Measurements from ENCODE around the gene PACSIN3.
A peak's percentile ranks its signal among the peaks of the same experiment; 100 is the strongest.

The PACSIN3 gene

DNA sequence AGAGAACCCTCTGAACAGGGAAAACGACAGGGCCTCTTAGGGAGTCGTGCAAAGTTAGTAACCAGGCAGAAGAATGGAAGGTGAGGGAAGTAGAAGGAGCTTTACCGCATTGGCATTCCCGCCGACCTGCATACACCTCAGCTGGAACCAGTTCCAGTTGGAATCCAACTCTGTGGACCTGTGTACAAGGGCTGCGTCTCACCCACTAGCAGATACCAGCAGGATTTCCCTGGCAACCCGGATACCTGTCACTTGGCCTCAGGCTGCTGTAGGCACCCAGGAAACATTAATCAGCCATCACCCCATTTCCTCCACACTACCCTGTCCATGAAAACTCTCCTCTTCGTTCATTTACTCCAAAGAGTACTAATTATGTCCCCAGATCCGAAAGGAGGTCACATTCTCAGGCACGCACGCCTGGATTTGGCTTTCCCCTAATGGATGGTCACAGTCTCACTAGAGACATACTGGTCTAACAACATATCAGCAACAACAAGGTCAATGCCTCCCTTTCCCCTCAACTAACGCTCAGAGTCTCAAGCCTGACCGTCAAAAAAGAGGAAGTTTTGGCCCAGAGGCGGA is 10.4 kb downstream of the PACSIN3 start:
- DNase-seq (ENCODE audit: low read depth) = no peak

DNA sequence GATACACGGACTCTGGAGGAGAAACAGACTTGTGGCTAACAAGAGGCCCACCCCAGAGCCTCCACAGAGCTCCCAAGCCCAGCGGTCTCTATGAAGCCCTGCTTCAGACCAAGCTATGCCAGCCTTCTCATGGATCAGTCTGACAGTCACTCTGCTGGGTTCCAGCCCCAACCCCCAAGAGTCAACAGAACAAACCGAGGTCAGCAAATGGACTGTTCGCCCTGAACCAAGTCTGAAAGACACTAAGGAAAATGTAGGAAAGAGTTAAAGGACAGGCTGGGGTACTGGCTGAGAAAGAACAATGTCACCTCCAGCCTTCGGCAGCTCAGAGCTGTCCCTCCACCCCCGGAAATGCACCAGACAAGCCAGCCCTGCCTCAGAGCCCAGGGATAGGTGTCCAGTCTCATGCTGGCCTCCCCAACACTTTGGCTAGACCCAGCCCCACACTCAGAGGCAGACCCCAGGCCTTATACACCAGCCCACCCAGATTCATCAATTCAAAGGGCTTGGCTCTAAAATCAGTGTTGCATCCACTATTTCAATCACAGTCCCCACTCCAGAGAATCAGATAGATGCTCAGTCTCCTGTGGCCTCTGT is 13.4 kb downstream of the PACSIN3 start:
- DNase-seq (ENCODE audit: low read depth) = no peak

DNA sequence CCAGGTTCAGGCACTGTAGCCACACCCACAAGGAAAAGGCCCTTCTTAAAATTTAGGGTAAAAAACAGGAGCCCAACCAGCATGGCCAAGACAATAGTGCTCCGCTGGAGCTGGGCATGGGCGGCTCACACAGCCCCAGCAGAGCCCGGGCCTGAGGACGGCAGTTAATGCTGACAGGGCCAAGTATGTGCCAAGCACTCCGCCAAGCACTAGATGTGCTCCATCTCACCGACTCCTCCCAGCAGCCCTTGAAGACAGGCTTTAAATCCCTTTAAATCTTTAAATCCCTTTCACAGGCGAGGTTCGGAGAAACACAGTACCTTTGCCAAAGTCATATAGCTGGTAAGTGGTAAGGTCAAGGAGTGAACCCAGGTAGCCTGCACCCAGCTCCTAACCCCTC is 14.4 kb downstream of the PACSIN3 start:
- DNase-seq (ENCODE audit: low read depth) = no peak

DNA sequence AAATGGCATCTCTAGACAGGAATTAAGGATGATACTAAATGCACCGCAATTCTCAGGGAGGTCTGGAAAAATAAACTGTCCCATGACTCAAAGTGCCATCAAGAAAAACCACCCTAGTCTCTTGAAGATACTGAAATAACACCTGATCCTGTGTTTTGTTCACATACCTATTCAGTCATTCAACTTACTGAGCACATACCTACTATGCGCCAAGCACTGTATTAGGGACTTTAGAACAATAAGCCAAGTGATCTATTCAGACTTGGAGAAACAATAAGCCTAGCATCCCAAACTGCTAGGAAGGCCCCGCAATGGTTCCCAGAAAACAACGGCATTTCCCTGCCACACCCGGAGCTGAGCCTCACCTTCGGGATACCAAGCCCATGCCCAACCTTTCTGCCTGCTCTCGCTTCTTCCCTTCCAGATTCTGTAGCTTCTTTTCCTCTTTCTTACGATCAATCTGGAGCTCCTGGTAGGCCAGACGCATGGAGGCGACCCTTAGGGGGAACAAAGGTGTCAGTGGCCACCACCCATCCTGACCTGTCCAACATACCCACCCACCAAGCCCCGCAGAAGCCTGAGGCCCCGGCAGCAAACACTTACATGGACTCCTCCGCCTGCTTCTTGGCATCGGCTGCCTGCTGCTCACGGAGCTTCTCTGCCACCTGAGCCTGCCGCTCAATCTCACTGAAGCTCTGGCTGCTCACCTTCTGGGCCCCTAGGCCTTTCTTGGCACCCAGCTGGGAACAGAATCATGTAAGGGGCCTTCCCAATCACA is 15.0 kb downstream of the PACSIN3 start:
- DNase-seq (ENCODE audit: low read depth) = no peak

DNA sequence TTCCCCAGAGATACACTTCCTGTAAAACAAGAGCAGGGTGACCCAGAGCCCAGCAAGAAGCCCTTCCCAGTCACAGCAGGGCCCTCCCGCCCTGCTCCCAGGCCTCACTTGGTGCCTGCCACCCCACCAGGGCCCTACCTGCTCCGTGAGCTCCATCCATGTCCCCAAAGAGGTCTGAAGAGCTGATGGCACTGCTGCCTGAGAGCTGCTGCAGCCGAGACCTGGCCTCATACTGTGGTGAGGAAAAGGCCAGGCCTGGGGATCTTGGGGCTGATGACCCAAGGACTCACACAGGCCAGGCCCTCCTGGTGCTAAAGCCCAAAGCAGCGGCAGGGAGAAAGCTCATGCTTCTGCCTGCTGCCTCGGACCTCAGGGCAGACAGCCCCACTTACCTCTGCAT is 19.9 kb downstream of the PACSIN3 start:
- no peak for DNase-seq (ENCODE audit: low read depth)

DNA sequence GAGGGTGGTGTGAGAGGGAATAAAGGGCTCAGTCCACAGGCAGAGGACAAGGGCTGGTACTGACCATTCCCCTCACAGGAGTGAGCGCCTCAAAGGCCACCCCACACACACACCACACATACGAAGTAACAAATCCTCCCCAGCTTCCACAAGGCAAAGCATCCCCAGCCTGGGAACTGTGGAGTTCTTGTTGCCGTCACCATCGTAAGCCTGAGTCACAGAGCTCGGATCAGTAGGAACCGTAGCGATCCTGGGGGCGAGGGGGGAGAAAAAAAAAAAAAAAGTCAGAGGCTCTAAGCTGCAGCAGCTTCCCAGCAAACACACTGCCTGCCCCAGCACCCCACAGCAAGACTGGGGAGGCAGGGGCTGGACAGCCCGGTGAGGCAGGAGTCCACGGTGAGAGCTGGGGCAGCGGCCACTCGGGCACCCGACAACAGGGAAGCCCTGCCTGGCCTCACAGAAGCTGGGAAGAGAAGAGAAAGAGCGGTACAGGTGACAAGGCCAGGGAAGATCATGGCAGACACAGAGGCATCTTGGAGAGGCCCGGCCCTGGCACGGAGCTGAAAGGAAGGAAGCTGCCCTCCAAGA is 20.9 kb downstream of the PACSIN3 start:
- no peak for DNase-seq (ENCODE audit: low read depth)

DNA sequence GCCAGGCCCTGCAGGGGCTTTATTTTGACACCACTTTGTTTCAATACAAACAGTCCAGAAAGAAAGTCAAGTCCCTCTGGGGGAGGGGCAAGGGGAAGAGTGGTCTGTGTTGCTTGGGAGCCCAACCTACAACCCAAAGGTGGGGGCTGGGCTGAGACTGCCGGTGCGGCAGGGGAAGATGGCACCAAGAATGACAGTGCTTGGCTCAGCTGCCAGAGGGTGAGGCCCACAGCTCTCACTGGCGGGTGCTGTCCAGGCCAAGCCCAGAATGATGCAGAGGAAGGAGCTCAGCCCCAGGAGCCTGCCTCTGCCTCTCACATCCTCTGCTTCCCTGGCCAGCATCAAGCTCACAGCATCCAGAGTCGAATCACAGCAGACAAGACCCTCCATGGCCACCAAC is 21.9 kb downstream of the PACSIN3 start:
- DNase-seq (ENCODE audit: low read depth) = no peak

DNA sequence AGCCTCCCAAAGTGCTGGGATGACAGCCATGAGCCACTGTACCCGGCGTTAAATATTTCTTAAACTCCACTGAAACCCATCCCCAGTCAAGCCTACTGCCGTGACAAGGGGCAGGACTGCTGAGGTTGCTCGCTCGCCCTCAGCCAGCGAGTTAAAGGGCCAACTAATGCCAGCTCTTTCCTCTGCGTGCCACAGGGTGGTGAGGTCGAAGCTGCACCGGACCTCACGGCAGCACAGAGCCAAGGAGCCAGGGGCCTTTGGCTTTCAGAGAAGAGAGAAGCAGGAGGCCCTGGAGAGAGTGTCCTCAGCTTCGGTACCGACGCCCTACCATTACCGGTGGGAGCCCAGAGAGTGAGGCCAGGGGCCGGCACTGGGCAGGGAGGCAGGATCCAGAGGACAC is 22.3 kb downstream of the PACSIN3 start:
- DNase-seq (ENCODE audit: low read depth) = no peak

DNA sequence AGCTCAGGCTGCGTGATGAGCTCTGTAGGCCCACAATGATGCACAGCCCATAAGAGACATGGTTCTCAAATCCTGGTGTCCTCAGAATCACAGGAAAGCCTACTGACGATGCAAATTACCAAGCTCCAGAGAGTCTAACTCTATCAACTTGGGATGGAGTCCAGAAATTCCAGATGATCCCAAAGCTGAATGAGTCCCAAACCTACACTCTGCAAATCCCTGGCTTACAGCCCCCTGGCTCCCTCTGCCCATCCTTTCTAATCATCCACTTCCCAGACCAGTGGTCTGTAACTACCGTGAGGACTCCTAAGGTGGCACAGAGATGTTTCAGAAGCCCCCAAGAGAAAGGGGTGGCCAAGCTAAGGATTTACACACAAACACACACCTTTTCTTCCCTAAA is 23.0 kb downstream of the PACSIN3 start:
- no peak for DNase-seq (ENCODE audit: low read depth)

DNA sequence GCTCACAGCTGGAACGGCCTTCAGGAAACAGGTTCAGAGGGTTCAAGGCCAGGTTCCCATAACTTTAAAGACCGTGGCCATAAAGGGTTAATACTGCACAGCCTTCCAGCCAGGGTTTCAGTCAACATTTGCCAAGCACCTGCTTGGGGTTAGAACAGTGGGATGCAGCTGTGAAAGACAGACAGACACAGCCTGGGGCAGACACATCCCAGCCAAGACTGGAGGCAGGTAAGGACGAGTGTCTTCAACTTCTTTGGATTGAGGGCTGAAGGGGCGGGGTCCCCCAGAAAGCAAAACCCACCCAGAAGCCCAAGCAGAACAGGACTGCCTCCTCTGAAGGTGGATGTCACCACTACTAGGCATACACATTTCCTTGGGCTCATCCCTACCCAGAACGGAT is 23.8 kb downstream of the PACSIN3 start:
- no peak for DNase-seq (ENCODE audit: low read depth)

DNA sequence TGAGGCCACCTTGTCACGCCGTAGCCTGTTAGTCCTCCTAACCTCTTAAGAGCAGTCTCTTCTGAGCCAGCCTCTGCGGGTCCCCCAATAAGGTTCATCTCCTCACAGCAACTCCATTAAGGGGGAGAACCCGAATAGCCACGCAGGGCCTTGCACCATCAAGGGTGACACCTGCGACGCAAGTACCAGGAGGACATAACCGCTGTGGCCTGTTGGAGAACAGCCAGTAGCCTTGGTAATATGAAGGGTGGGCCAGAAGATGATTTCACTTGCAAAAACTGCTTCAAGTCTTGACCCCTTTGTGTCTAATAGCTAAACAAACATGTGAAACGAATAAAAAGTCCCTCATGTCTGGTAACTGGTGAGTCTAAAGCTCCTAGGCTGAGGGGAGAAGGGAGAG is 24.3 kb downstream of the PACSIN3 start:
- no peak for DNase-seq (ENCODE audit: low read depth)

DNA sequence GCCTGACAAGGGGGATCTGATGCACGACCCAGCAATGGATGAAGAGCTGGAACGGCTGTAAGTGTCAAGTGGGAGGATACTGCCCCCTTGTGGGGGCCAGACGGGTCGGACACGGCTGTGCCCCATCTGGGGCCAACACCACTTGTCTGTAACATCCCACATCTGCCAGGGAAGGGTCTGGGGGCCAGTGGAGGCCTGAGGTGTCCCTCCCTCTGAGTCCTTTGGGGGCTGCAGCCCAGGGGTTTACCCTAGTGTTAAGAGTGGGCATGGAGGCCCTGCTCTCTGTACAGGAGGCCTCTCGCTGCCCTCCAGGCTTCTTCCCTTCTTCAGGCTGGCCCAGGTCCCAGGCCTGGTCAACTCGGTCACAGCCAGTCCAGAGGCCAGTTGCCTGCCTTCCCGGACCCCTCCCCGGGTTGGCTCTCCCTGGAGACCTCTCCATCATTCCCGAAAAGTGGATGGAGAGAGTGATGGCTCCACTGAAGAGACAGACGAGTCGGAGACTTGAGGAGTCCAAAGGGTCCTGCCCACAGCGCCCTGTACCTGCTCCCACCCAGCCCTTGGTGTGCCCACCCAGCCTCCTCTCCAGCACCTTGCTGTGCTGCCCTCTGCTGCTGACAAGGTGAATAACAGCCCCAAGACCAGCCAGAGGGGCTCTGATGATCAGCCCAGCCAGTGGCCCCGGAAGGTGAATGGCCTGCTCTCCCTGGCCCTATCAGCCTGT is 24.9 kb downstream of the PACSIN3 start:
- peak; percentile 38 for DNase-seq (ENCODE audit: low read depth)

DNA sequence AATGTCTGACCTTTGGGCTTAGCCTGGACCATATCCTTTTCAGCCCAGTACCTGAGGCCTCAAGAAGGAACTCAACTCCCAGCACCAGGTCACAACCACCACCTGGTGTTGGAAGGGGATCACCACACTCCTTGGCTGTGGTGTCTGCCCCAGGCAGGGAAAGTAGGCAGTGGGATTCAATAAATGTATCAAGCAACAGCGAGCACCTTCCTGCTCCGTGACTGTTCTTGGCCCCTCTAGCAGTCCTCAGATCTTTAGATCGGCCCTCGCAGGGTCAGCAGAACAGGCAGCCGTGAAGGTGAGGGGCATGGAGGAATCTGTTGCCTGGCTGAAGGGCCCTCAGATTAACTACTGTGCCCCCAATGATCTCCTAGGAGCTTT is 25.5 kb downstream of the PACSIN3 start:
- no peak for DNase-seq (ENCODE audit: low read depth)

DNA sequence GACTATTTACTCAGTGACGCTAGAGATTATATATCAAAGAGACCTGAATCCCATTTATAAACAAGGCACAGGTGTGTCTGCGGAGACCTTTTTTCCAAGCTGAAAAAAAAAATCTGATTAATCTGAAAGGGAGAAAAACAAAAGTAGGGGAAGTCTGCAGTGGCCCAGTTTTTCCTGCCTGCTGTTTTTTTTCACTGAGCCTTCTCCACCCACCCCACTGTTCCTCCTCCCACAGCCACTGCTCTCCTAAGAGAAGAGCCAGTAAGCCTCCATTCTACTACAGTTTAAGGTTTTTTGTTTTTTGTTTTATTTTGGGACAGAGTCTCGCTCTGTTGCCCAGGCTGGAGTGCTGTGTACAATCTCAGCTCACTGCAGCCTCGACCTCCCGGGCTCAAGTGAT is 28.0 kb downstream of the PACSIN3 start:
- DNase-seq (ENCODE audit: low read depth) = no peak

DNA sequence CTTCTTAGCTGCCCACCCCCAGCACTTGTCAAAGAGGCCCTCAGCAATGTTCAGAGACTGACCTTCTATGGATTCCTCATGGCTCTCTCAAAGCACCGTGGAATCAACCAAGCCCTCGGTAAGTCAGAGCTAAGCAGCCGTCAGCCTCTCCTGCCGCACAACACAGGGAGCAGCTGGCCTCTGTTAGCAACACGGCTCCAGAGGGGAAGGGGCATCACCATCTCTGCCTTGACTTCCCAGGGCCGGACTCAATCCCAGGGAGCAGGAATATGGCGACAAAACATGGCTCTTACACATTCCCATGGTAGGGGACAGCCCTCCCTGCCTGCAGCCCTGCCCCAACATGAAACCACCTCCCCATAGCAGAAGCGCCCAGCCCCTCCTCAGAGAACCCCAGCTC is 28.4 kb downstream of the PACSIN3 start:
- DNase-seq (ENCODE audit: low read depth) = no peak

DNA sequence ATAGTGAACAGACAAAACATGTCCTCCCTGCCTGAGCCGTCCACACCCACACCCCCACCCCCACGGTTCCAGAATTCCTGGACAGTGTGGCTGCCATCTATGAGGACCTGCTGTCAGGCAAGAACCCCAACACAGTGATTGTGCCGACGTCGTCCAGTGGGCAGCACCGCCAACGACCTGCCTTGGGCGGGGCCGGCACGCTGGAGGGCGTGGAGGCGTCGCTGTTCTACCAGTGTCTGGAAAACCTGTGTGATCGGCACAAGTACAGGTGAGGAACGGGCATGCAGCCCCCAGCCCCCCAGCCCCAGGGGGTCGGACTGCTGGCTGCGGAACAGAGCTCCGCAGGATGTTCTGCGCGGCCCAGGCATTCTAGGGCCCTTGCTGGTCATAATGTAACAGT is 29.3 kb downstream of the PACSIN3 start:
- no peak for DNase-seq (ENCODE audit: low read depth)

DNA sequence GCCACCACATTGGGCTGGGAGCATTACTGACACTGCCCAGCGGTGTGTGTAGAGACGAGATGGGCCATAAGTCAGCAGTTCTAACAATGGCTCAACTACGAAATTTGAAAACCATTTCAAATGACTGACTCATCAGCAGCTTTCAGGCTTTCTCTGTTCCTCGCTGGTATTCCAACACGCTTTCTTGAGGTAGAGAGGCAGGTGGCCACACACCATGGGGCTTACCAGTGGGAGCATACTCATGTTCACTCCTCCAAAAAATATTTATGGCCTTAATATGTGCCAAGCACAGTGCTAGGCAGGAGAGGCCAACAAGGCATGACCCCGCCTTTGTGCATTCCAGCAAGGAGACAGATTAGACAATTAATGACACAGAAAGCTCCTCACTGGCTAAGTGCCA is 29.9 kb downstream of the PACSIN3 start:
- no peak for DNase-seq (ENCODE audit: low read depth)

DNA sequence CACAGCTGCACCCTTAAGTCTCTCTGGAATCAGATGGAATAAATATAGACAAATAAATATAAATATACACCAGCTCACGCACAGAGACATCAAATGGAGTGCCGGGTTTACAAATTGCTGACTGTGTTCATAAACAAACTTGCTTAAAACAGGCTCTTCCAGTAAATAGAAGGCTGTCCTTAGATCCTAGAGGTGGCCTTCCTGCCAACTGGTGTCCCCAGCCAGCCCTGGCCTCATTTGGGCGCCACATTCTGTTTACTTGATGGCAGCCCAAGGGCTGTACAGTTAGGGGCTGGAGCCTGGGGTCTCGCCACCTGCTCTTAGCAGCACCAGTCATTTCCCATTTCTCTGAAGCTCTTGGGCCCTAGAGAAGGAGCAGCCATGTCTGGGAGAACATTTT is 30.4 kb downstream of the PACSIN3 start:
- DNase-seq (ENCODE audit: low read depth) = no peak

DNA sequence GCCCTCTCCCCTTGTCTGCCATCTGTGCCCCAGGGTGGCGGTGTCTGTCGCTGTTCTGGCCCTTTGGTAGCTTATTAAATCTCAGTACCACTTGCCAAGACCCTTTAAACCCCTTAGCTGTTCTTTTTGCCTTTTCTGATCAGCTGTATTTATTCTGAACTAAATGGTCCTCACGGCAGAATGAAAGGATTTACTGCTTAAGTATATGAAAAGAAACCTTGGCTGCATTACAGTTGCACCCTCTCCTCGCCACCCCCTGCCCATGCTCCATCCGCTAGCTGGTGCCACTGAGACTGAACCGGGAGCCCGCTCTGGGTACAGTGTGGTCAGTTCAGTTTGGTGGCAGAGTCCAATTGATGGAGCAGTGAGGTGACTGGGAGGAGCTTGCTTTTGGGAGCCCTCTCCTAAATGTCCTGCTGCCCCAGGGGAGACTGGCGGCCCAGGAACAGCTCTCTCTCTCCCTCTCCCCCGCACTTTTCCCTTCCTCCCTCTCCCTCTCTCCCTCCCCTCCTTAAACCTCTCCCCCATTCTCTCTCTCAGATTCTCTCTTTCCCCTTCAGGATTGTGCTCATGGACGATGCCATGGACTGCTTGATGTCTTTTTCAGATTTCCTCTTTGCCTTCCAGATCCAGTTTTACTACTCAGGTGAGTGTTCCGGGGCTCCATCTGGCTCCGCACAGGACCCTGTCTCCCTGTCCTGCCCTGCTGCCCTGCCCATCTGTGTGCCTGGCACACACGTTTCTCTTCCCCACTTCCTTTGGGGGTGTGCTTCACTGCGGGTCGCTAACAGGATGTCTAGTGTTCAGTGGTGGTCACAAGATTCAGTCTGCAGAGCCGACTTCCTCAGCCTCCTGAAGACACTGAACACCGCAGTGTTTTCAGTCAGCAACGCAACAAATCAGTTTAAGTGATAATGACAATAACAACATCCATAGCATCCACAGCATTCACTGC is 31.3 kb downstream of the PACSIN3 start:
- no peak for DNase-seq (ENCODE audit: low read depth)

DNA sequence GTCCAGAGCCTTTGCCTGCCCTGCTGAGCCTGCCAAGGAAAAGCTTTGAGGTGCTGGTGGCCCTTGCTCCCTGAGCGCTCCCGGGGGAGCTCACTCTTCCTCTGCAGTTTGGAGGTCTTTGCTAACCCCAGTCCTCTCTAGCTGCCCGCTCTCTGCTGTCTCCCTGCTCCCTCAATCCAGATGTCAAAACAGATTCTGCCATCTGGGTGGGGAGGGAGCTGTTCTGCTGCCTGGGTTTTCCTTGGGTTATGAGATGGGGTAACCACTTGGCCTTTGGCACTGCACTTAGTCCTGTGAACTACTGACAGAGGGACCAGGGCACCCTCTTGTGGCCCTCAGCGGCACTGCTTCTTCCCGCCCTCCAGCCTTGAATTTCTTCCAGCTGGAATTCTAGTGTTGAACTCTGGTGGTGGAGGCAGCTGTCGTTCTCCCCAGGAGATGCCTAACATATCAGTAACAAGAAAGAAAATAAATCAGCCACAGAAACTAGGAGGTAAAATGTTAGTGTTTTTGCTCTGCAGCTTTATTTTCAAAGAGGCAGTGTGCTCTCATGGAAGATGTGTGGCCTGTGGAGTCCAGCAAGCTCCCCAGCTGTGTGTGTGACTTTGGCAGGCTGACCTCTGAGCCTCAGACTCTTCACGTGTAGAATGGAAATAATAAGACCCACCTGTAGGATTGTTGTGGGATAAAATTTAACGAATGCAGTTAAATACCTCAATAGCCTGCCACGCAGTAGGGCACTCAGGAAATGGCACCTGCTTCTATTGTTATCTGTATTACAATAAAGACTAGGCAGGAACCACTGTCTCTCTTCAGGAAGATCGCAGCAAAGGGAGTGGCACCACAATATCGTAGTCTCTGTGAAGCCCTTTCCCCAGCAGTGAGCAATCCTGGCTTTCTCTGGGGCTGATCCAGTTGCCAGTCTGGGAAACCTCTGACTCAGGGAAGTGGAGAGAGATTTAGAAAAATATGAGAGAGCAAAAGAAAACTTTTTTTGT is 33.0 kb downstream of the PACSIN3 start:
- DNase-seq (ENCODE audit: low read depth) = peak; percentile 37
